T-helper 2 cell treated with Interferon-gamma antibody and Interleukin-4, amounts not matched to agents 100 ng/mL and 5 ng/mL, for 36 hours (primary cell): Measurements from ENCODE around the gene UGT1A5. TPM values are rescaled to one million over a fixed set of nuclear protein-coding genes. Genes with fewer than 3 reads are reported as not detected.
"Not testable (repeated sequence)": the region's sequence is repeated elsewhere in the genome, so short reads cannot be mapped to it uniquely, and the experiment has no call there.

Experiments
- intact Hi-C: fragments of 100-400 bp; cut with micrococcal nuclease; formaldehyde crosslinking; loops from one replicate; pipeline ENCODE4 v1.15.1; 2023
- total RNA-seq: library from RNA; stranded (reverse); gene quantifications from 2 replicates; pipeline ENCODE4 v1.2.3, GENCODE V29; 2022

The UGT1A5 gene
- total RNA-seq, 1 donor from 2014 or later, result not detected

GRCh38 chr2:233693963-233694362 lies 18.7 kb upstream of the UGT1A5 start:
- intact Hi-C loops, result no loop called here

DNA sequence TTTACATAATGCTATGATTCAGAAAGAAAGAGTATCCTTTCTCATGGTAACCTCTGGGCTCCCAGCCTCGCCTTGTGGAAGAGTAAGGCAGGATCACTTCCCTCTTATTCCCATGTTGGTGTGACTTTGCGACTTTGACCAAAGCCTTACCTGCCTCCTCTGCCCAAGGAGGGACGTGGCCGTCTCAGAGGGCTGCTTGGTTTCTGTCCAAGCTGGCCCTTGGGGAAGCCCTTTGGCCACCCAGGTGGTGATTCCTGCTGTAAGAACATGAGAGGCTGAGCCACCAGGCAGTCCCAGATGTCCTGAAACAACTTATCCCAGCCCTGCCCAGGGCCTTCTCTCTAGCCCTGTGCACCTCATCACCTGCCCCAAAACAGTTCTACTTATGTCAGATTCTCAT lies 14.0 kb upstream of the UGT1A5 start:
- intact Hi-C loops, result no loop called here

DNA sequence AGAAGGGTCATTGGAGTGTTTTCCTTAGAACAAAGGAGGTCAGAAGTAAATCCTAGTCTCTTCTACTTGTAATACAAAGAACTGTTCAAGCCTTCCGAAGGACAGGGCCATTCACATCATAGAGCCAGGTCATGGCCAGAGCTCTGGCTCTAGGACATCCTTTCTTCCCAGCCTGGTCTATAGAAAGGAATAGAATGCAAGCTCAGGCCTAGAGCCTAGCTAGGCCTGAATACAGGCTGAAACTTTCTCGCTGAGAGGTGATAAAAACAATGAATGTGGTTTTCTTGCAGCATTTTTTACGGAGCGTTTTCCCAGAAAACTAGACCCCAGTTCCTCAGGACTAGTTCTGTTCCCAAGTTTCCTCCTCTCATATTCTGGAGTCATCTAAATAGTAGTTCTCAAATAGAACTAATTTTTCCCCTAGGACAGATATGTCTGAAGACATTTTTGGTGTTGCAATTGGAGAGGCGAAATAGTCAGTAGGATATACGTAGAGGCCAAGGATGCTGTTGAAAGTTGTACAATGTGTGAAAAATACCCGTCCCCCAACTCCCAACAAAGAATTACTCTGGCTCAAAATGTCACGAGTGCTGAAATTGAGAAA lies 13.2 kb upstream of the UGT1A5 start:
- intact Hi-C loops, result no loop called here

- intact Hi-C loops, result no loop called here
These were observed 12.6 kb upstream of the UGT1A5 start for GRCh38 chr2:233700028-233700635.

DNA sequence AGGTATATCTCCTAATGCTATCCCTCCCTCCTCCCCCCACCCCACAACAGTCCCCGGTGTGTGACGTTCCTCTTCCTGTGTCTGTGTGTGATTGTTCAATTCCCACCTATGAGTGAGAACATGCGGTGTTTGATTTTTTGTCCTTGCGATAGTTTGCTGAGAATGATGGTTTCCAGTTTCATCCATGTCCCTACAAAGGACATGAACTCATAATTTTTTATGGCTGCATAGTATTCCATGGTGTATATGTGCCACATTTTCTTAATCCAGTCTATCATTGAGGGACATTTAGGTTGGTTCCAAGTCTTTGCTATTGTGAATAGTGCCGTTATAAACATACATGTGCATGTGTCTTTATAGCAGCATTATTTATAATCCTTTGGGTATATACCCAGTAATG lies 11.9 kb upstream of the UGT1A5 start:
- intact Hi-C loops, result not testable (repeated sequence)

- intact Hi-C loops, result no loop called here
These were observed 10.5 kb upstream of the UGT1A5 start for GRCh38 chr2:233702238-233702637.

DNA sequence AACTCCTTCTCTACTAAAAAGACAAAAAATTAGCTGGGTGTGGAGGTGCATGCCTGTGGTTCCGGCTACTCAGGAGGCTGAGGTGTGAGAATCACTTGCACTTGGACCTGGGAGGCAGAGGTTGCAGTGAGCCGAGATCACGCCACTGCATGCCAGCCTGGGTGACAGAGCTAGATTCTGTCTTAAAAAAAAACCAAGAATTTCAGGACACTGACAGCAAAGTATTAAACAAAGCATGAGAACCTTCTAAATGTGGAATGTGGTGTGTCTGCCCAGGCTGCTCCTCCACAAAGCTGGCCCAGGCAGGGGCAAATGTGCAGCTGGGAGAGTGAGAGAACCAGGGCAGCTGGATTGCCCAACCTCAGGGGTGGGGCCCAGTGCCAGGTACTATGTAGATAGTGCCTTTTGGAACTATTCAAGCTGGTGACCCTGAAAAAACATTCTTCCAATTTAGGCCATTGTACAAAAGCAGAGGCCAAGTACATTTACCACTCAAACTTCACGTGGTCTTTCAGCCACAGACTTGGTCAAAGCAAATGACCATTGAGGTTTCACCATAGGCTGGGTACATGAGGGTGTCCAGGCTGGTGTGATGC lies 6.7 kb upstream of the UGT1A5 start:
- intact Hi-C loops, result no loop called here

DNA sequence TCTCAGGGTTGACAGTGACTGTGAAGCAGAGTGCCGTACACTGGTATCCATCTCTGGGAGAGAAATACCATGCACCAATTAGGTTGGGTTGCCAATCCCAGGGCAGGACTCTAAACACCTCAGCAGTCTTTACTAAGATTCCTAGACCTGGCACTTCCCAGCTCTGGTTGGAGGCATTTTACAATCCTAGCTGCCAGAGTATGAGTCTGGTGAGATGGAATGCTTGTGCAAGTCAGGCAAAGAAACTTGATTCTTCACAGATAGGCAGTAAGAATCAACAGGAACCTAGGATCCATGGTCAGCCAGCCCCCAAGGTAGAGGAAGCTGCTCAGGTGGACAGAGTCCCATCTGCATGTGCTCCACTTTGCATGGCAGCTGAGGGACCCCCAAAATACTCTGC lies 6.0 kb upstream of the UGT1A5 start:
- intact Hi-C loops, result no loop called here

DNA sequence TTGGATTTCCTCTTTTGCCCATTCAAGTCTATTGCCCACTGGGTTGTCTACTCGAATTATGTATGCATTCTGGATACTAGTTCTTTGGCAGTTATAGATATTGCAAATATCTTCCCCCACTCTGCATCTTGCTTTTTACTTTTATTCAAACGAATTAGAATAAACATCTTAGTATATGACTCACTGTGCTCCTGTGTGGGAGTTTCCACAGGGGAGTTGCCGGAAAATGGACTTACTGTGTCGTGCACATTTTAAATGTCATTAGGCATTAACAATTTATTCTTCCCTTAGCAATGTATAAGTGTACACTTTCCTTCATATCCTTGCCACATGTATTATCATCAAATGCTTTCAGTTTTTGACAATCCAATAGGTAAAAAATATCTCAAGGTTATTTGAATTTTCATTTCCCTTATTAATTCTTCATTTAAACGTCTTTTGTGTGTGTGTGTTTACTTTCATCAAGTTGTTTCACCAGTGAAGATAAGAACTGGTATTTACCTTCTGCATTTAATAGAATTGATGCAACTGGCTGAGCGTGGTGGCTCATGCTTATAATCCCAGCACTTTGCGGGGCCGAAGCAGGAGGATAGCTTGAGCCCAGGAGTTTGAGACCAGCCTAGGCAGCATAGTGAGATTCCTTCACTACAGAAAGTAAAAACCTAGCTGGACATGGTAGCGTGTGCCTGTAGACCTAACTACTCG lies 4.6 kb upstream of the UGT1A5 start:
- intact Hi-C loops, result no loop called here

DNA sequence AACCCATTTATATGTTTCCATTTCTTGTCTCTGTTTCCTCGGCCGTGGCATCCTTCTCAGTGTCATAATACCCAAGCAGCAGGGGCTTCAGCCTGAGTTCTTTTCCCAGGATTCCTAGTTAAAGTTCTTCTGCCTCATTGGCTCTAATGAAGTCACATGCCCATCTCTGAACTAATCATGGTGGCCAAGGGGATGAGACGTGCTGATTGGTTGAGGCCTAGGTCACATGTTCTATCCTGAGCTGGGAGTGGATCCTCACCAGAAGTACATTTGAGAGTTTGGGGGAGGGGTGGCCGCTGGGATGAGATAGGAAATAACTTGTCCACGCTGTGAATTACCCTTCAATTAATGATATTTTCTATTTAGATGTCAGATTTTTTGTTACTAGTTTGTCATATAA lies 3.8 kb upstream of the UGT1A5 start:
- intact Hi-C loops, result no loop called here

- intact Hi-C loops, result no loop called here
These were observed 1.2 kb upstream of the UGT1A5 start for GRCh38 chr2:233711312-233712008.

- intact Hi-C loops, result no loop called here
These were observed 532 bp downstream of the UGT1A5 start for GRCh38 chr2:233713262-233713615.

- intact Hi-C loops, result no loop called here
These were observed 1.4 kb downstream of the UGT1A5 start for GRCh38 chr2:233714121-233714520.

DNA sequence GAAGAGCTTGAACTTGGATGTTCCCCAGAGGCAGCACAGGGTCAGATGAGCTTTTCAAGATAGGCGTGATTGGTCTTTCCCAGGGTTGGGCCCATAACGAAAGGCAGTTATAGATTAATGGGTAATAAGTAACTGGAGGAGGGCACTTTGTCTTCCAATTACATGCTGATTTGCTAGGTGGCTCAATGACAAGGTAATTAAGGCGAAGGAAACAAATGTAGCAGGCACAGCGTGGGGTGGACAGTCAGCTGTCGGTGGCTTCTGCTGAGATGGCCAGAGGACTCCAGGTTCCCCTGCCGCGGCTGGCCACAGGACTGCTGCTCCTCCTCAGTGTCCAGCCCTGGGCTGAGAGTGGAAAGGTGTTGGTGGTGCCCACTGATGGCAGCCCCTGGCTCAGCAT lies 5.8 kb downstream of the UGT1A5 start, which contains the start of gene UGT1A4:
Gene UGT1A4, plus strand, starts transcription at position 185 of the 400 bp plus-strand sequence. Its CDS starts 85 bp downstream, at position 270.
- intact Hi-C loops, result no loop called here

GRCh38 chr2:233728723-233729301 lies 16.1 kb downstream of the UGT1A5 start, which contains the start of gene UGT1A3:
TSS of gene UGT1A3 (plus strand) at chr2:233729042. CDS start at chr2:233729127, 85 bp downstream.
- intact Hi-C loops, result no loop called here

- intact Hi-C loops, result not testable (repeated sequence)
These were observed 24.4 kb downstream of the UGT1A5 start for GRCh38 chr2:233736868-233737653.

- intact Hi-C loops, result no loop called here
These were observed 28.2 kb downstream of the UGT1A5 start for GRCh38 chr2:233740870-233741269.

- intact Hi-C loops, result no loop called here
These were observed 31.0 kb downstream of the UGT1A5 start for GRCh38 chr2:233743464-233744259.

DNA sequence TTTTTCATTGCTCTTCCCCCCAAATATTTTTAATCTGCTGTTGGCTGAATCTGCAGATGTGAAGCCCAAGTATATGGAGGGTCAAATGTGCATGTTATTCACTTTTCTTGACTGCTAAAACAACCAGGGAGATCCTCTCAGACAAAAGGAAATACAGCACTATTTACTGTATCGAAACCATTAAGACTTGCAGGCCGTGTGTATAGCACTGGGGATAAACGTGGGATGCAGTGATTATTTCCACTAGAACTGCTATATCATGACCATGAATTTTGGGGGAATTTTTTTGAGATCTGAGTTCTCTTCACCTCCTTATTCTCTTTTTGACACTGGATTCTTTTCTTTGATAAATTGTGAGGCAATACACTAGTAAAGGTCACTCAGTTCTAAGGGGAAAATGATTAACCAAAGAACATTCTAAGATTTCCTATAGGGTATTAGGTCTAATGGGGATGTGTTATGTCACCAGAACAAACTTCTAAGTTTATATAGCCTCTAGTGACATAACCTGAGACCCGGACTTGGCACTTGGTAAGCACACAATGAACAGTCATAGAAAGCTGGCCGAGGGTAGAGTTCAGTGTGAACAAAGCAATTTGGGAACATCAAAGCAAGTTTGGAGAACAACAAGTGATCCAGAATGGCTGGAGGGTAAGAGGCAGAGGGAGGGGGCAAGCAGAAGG lies 32.5 kb downstream of the UGT1A5 start:
- intact Hi-C loops, result no loop called here
